ENCODE results near the gene MAP3K5.

Gene MAP3K5

GRCh38 chr6:136769124-136769523, 23.2 kb downstream of the MAP3K5 start:
- no peak for DNase-seq

GRCh38 chr6:136767570-136768309, 24.5 kb downstream of the MAP3K5 start:
- DNase-seq, result peak in 1 of 2 donors; percentile 33

GRCh38 chr6:136767103-136767502, 25.2 kb downstream of the MAP3K5 start:
- DNase-seq, result no peak

- DNase-seq, result no peak
Observed at GRCh38 chr6:136766274-136766673, 26.0 kb downstream of the MAP3K5 start.

GRCh38 chr6:136764517-136764993, 27.7 kb downstream of the MAP3K5 start:
- peak; percentile 64 to 67 for DNase-seq

- DNase-seq, result no peak
Observed at GRCh38 chr6:136763716-136764516, 28.4 kb downstream of the MAP3K5 start.

- no peak for DNase-seq
Observed at GRCh38 chr6:136763255-136763654, 29.0 kb downstream of the MAP3K5 start.

- DNase-seq, result peak in 1 of 2 donors; percentile 37
Observed at GRCh38 chr6:136762022-136762975, 30.0 kb downstream of the MAP3K5 start.

- DNase-seq, result peak; percentile 49 to 67
Observed at GRCh38 chr6:136761227-136761922, 30.9 kb downstream of the MAP3K5 start.

- DNase-seq, result peak; percentile 53 to 61
Observed at GRCh38 chr6:136760781-136761180, 31.5 kb downstream of the MAP3K5 start.

GRCh38 chr6:136757150-136757549, 35.1 kb downstream of the MAP3K5 start:
- peak; percentile 56 to 69 for DNase-seq

GRCh38 chr6:136754820-136755219, 37.5 kb downstream of the MAP3K5 start:
- DNase-seq, result no peak

GRCh38 chr6:136753624-136754023, 38.7 kb downstream of the MAP3K5 start:
- no peak for DNase-seq

GRCh38 chr6:136752554-136752953, 39.7 kb downstream of the MAP3K5 start:
- DNase-seq, result no peak

- no peak for DNase-seq
Observed at GRCh38 chr6:136751991-136752390, 40.3 kb downstream of the MAP3K5 start.

GRCh38 chr6:136751522-136751956, 40.7 kb downstream of the MAP3K5 start:
- DNase-seq, result peak; percentile 75 to 86

- no peak for DNase-seq
Observed at GRCh38 chr6:136750696-136751521, 41.4 kb downstream of the MAP3K5 start.

GRCh38 chr6:136749359-136749997, 42.8 kb downstream of the MAP3K5 start:
- DNase-seq, result peak in 1 of 2 donors; percentile 34

- DNase-seq, result peak in 1 of 2 donors; percentile 28
Observed at GRCh38 chr6:136747507-136747906, 44.8 kb downstream of the MAP3K5 start.

- DNase-seq, result no peak
Observed at GRCh38 chr6:136745300-136745699, 47.0 kb downstream of the MAP3K5 start.

Data from inflammatory macrophage (primary cell).